NCI-H524 (cell line): ENCODE data around the gene LARP1.

ENCODE experiments used
- DNase-seq, 2 experiments: peaks; one replicate each; lab custom pipeline; 2025; lab: John Stamatoyannopoulos, UW

The LARP1 gene

DNA sequence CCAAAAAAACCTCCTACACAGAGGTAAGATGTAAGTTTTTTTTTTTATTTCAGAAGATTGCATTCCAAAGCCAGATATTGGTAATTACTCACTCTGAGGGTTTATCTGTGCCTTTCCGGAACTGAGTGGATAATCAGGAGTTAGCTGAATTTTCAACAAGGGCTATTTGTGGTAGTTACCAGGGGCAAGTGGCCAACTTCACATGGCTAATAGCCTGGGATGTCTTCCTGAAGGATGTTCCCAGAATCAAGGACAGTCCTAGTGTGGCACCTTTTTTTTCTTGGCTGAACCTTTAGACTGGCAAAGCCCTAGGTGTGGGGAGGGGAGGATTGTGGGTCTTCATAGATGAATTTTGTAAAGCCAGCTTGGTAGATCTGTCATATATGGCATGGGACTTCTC lies 7.1 kb downstream of the LARP1 start:
- no peak for DNase-seq

DNA sequence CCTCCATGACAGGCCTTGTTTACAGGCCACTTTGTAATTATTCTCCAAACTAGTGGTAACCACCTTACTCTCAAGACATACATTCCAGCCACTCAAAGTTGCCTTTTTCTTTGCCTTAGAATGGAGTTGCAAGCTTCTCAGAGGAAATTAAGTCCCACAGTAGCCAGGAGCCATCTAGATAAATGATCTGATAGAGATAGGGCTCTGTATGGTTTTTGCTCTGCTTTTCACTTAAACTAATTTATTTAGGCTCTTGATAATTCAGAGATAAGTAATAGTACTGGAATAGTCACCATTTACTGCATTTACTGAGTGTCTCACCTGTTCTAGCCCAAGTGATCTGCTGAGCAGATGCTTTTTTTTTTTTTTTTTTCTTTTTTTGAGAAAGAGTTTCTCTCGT lies 7.5 kb downstream of the LARP1 start:
- DNase-seq, result no peak

DNA sequence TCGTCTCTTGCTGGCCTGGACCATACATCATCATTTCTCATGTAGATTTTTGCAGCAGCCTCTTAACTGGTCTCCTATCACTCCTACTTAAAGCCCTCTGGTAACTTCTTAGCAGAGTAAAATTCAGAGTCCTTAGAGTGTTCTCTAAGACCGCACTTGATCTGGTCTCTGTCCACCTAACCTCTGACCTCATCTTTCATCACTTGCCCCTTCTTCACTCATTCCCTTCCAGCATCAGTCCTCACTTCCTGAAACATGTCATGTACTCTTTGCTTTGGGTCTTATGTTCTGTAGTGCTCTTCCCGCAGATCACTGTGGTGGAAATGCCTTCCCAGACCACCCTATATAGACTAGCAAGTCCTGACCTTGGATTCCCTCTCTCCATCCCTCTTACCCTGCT lies 9.8 kb downstream of the LARP1 start:
- DNase-seq, result no peak

DNA sequence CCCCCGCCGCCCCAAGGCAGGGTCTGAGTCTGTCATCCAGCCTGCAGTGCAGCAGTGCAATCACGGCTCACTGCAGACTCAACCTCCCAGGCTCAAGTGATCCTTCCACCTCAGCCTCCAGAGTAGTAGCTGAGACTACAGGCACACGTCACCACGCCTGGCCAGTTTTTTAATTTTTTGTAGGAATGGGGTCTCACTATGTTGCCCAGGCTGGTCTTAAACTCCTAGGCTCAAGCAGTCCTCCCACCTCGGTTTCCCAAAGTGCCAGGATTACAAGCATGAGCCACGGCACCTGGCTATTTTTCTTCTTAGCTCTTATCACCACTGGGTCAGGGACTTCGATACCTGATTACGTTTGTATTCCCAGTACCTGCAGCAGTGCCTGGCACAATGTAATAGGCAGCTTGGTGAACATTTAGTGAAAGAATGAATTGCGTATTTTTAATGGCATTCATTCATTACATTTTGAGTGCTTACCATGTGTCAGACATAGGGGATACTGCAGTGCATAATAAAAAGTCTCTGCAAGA lies 10.3 kb downstream of the LARP1 start:
- DNase-seq, result no peak

DNA sequence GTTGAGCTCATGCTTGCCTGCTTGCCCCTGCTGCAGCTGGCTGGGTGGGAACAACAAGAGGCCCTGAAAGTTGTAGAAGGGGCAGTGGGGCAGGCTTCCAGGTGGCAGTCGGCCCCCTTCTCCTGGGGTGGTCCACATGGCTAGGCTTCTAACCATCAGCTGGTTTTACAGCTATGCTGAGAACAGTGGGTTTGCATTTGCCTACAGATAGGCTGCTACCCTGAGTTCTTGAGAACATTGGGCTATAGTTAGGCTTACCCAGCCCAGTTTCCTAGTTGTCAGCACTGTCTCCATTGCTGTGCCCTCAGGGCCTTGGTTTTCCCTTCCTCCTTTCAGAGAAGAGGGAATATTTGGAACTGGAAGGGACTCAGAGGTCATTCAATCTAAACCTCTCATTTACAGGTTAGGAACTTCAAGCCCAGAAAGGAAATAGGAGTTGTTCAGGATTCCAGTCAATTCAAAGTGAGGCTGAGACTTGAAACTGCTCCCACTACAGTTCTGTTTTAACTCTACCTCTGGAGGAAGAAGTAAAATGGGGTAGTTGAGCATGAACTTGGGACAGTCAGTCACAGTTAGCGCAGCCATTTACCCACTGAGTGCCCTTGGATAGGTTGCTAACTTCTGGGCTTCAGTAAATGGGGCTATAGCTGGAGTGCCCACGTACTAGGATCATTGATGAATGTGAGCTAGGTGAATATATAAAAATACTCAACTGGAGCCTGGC lies 11.5 kb downstream of the LARP1 start:
- DNase-seq, result no peak

DNA sequence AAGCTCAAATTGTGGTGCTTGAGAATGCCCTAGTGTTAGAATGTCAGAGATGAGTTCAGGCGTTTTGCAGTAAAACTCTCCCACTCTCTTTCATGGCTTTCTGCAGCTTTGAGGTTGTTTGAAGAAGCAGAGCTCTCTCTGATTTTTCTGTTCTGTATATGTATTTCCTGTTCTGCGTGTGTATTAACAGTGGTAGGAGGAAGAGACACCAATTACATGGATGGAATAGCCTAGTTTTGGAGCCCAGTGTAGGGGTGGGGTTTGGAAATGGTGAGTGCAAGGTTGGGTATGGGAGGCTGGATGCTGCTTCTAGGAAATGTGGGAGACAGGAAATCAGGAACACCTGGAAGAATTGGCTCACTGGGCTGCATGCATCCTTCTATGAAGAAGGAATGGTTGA lies 12.4 kb downstream of the LARP1 start:
- DNase-seq, result no peak

DNA sequence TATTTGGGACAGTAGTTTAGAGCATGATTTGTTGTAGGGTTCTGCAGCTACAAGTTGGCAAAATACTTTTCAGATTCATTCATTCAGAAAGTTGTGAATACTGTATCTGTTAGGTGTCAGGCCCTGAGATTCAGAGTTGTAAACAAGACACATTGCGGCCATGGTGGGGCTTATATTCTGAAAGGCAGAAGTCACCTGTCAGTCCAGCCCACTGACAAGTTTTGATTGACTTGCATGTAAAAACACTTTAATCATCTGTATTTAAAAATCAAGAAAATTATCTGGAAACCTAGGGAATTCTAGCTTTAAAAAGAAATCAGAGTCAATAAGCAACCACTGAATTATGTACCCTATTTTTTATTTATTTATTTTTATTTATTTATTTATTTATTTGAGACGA lies 13.0 kb downstream of the LARP1 start:
- no peak for DNase-seq

DNA sequence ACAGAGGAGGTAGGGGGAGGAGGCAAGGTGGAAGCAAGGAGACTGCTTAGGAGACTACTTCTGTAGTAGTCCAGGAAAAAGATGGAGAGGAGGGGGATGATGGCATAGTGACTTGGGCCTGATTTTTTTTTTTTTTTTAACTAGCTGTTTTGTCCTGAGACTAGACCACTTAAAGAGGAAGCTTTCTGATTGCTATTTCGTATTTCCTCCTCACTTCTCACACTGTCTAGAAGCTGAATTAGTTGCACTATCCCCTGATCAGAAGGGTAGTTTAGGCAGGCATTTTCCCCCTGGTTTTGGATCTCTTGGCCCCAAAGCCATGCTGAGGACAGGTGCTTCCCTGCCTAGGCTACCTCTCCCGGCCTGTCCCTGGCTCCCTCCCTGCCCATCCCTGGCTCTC lies 14.9 kb downstream of the LARP1 start:
- DNase-seq, result no peak

DNA sequence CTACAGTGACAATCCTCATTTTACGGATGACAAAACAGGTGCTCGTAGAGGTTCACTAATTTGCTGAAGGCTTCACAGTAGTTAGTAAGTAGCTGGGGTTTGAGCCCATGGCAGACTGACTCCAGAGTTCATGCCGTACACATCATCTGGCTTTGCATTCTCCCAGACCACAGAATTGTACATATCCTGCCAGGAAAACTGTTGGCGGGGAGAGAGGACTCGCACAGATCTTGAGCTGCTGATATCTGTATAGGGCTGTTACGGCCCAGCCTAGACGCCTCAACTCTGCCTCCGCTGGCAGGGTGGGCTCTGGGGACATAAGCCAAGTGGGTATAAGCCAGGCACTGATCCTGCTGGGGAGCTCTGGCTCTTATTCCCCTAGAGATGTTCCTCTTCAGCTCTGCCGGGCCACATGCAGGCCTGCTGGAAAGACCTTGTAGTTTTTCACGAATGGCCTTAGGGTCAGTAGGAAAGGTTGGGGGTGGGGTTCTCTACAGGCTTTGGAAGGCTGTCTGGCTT lies 16.3 kb downstream of the LARP1 start:
- peak in 1 of 2 experiments; percentile 52 for DNase-seq

DNA sequence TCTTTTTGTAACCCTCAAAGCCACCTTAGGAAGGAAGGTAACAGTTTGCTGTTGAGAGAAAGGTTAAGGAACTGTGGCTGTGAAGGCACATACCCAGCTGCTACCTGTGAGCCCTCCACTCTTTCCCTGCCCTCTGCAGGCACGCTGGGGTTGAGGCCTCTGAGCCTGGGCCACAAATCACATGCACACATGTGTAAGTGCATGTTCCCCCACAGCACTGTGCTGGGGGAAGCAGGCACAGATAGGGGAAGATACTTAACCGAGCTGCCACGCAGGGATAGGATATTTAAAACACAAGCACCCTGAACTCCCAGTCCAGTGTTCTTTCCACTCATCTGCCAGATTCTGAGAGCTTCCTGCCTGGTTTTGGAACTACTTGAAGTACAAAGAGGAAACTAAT lies 18.1 kb downstream of the LARP1 start:
- no peak for DNase-seq

DNA sequence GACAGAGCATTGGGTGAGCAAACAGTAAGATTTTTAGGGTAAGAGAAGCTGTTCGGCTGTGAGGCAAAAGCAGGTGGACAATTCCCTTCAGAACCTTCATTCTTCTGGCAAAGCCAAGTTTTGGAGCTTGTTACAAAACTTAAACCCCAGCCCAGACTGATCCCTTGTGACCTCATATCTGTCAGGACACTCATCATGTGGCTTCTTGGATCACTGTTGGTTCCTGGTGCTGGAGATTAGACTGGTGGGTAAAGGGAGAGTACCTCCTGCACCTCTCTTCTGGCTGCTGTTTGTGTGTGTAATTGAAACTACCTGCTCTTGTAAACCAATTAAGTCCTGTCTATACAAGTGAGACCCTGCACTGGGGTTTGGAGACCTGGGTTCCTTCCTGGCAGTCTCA lies 21.0 kb downstream of the LARP1 start:
- DNase-seq, result no peak

DNA sequence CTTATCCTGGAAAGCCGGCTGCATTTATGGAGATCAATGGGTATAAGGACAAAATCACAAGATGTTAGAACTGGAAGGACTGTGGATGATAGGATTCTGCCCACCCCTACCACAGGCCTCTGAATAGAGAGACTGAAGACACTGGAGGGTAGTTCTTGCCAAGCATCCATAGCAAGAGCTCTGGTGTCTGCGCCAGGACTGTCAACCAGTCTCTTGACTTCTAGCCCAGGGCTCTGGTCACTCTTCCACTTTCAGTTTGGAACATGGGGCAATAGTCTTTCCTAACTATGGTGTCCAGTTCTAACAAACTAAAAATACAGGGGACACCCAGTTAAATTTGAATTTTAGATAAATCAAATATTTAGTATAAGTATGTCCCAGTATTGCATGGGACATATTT lies 23.4 kb downstream of the LARP1 start:
- no peak for DNase-seq

DNA sequence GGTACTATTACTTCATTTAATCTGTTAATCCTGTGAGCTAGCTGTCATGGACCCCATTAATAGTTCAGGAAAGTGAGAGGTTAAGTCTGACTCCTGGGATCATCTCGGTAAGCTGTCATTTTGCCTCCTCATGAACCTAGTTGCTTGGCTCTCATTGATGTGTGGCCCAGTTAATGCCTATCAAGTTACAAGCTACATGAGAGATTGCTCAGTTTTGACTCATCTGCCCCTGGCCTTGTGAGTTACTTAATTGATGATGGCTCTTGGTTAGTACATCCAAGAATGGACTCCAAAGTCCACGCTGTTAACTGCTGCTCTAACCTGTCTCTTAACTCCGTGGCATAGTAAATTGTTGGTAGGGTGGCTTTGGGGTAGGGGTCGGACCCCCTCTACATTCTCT lies 23.9 kb downstream of the LARP1 start:
- peak in 1 of 2 experiments; percentile 28 for DNase-seq

DNA sequence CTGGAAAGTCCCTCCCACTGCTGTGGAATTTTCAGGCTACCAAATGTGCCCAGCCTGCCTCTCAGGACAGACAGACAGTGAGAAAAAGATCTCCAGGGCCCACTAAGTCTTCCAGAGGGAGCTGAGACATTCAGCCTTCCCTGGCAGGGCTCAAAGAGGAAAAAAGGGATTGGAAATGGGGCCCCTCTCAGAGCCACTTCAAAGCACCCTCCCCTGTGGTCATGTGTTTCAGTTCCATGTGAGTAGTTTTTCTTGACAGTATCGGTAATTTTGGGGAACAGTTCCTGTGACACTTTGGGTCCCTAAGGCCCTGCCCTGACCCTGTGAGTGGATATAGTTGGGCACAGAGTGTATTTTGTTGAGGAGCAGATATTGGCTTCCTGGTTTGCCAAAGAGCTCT lies 25.0 kb downstream of the LARP1 start:
- no peak for DNase-seq

DNA sequence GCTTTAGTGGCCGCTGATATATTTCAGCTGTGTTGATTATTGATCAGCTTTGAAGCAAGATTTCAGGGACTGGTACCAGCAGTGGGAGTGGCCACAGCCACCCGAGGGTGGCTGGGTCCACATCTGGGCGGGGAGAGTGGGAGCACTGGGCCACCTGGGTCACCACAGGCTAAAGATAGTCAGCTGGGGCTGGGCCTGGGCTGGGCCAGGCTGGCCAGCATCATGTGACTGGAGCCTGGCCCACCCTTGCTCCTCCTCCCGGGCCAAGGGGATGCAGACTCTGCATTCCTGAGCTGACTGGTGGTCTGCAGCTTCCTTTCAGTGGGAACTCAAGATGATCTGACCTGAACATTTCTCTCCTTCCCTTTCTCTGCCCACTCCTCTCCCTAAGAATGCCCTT lies 27.1 kb downstream of the LARP1 start:
- no peak for DNase-seq

DNA sequence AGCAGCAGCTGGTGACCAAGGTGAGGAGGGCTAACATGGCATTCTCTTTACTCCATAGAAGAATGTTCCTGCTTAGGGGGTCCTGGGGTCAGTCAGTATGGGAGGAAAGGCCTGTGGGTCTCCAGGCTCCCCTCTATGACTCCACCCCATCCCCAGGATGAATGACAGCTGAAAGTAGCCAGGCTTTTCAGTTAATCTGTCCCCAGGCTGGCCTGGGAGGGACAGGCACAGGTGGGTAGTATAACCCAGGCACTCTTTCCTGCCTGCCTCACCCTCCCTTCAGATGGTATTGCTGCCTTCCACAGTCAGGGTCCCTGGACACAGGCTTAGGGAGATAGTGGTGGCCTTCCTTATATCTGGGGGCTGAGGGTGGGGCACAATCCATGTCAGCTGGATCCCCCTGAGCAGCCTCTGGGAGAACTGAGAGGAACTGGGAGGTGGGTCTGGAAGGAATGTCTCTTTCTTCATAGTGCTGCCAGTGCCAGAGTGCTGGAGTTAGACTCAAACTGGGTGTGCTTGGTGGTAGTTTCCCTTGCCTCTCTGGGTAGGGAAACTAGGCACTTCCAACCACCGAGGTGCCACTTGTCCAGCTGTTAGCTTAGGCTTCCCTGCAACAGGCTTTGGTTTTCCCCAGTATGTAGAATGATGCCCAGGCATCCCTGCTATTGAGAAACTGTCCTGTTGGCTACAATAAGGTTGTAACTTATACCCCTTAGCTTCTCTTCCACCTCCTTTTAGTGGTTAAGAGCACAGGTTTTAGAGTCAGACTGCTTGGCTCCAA lies 27.8 kb downstream of the LARP1 start:
- no peak for DNase-seq

DNA sequence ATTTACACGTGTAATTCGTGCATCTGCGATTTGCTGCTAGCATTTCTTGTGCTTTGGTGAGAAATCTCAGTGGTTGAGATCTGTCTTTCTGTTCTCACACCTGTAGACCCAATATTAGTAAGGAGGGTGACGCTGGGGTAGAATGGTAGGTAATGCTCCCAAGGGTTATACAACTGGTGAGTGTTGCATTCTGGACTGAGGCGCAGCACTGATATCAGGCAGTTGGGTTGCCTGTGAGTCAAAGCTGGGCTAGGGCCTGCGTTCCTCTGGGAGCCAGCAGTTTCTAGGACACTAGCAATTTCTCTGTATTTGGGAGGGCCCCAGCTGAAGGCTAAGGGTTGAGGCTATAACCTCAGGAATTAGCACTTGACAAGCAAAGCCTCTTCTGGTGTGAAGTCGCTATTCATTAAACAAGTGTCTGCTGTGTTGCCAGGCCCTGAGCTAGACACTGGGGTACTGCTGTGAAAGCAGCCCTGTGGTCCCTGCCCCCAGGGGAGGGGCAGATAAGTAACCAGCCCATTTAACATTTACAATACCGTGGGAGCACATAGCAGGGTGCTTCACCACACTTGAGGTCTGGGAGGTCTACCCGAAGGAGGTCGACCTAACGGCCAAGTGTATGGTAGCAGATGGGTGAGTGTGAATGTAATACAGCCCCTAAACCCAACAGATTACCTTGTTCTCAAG lies 28.7 kb downstream of the LARP1 start:
- no peak for DNase-seq

DNA sequence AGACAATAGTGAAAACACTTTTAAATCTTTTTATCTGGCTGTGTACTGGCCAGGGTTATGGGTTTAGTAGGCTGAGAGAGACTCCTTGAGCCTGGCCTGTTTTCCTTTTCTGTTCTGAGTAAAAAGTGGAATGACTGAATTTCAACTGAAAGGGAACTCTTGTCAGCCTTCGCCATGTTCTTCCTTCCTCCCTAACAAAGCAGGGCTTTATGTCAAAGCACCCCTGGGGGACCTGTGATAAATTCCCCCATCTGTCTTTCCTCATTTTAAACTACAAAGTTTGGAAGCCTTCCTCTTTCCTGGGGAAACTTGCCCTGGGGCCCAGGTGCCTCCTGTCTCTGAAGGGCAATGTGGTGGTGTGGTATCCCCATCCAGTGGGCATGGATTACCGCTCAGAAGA lies 29.7 kb downstream of the LARP1 start:
- DNase-seq, result no peak

DNA sequence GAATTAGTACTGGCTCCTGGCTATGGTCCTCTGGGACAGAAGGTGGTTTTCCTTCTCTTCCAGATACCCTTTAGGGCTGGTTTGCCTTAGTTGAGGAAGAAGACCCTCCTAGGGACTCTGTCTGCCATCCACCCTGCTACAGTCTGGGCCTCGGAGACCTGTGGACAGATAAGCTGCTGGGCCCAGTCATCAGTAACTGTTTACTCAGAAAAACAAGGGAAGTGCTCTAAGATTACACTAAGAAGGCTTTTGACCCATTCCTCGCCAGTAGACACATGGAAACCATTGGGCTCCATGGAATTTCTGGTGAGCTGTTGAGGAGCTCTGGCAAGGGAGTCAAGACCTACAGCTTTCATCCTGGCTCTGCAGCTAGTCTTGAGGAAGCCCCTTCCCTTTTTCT lies 31.2 kb downstream of the LARP1 start:
- DNase-seq, result no peak

DNA sequence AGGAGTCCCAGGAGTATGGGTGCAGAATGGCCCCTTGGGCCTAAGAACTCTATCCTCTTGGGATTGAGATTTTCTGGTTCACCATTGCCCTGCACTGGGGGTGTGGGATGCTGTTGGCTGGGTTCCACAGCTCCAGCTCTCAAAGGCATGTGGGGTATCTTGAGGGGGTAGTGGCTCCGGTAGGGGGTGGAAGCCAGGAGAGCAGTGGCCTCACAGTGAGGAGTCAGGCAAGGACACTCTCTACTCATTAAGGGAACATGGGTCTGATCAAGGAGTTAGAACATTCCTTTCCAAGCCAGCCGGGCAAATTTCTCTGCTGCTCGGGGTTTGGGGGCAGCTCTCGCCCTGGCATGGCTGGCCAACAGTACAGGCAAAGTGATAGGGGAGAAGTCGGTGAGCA lies 33.0 kb downstream of the LARP1 start:
- no peak for DNase-seq

DNA sequence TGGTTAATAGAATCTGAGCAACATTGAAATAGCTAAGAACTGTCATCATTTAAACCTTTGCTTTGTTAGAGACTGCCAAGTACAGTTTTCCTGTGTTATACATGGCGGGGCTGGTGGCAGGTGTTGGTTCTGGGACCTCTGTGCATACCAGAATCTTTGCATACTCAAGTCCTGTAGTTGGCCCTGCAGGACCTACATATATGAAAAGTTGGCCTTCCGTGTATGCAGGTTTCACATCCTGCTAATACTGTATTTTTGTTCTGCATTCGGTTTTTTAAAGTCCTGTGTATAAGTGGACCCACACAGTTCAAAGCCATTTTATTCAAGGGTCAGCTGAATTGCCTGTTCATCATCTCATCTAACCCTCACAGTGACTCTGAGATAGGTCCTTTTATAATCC lies 36.4 kb downstream of the LARP1 start:
- no peak for DNase-seq

DNA sequence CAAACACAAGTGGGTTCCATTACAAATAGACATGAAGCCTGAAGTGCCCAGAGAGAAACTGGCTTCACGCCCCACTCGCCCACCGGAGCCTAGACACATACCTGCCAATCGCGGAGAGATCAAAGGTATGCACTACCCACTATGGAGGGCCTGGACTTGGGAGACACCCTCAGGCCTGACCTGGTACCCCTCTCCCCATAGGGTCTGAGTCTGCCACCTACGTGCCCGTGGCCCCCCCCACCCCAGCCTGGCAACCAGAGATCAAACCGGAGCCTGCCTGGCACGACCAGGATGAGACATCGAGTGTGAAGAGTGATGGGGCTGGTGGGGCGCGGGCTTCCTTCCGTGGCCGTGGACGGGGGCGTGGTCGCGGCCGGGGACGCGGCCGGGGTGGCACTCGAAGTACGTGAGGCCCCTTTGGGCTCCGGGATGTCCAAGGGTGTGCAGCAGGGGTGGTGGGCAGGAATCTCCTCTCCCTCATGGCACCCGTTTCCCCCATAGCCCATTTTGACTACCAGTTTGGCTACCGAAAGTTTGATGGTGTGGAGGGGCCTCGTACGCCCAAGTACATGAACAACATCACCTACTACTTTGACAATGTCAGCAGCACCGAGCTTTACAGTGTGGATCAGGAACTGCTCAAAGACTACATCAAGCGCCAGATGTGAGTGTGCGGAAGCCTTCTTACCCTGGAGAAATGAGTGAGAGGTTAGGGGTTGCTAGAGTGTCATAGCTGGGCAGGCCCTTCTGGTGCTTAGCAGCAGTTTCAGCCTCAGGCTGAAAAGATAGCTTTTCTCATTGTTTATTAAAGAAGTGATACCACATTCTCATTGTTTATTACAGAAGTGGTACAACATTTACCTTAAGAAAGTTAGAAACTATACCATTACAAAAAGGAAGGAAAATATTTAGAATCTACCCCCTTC lies 38.7 kb downstream of the LARP1 start:
- no peak for DNase-seq
